ENCODE results near the gene PRKAG2.
A peak's percentile ranks its signal among the peaks of the same experiment; 100 is the strongest.

Gene PRKAG2

DNA sequence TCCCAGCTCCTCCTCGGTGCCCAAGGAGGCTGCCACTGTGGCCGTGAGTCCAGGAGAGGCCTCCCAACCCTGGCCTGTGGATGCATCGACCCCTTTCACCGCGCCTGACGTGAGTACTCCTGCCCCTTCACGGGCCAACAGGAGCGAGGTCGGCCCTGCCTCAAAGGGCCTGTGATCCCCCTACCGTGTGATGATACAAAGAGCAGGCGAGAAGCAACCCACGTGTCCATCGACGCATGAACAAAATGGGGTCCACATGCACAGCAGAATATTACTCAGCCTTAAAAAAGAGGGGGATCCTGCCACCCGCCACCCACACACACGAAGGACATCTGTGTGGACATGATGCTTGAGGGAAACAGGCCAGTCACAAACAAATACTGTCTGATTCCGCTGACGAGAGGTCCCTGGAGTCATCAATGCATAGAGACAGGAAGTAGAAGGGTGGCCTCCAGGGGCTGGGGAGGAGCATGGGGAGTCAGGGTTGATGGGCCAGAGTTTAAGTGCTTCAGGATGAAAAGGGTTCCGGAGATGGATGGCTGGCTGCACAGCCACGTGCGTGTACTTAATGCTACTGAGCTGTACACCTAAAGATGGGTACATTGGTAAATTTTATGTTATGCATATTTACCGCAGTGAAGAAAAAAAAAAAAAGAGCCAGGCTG lies 151.9 kb downstream of the PRKAG2 start:
- Mint-ChIP-seq H3K9me3 (no peaks in the 10 kb centered on the region), H3K27me3 (no peaks in the 10 kb centered on the region), H3K4me3 (no peak overlapping the region), H3K36me3 (no peaks in the 10 kb centered on the region), H3K4me1 (peaks cover 10% of the 10 kb centered on the region), H3K27ac (no peak overlapping the region)

- H3K36me3 Mint-ChIP-seq: no peaks in the 10 kb centered on the region
- no peak overlapping the region for H3K4me3 Mint-ChIP-seq
- H3K27me3 Mint-ChIP-seq: no peaks in the 10 kb centered on the region
- peaks cover 10% of the 10 kb centered on the region for H3K4me1 Mint-ChIP-seq
- no peaks in the 10 kb centered on the region for H3K9me3 Mint-ChIP-seq
- H3K27ac Mint-ChIP-seq: no peak overlapping the region
Observed at GRCh38 chr7:151724250-151724915, 152.5 kb downstream of the PRKAG2 start.

GRCh38 chr7:151723321-151723720 lies 153.6 kb downstream of the PRKAG2 start:
- H3K4me3 Mint-ChIP-seq: no peak overlapping the region
- H3K9me3 Mint-ChIP-seq: no peaks in the 10 kb centered on the region
- H3K27ac Mint-ChIP-seq: no peak overlapping the region
- H3K36me3 Mint-ChIP-seq: no peaks in the 10 kb centered on the region
- no peaks in the 10 kb centered on the region for H3K27me3 Mint-ChIP-seq
- peaks cover 6% of the 10 kb centered on the region for H3K4me1 Mint-ChIP-seq

DNA sequence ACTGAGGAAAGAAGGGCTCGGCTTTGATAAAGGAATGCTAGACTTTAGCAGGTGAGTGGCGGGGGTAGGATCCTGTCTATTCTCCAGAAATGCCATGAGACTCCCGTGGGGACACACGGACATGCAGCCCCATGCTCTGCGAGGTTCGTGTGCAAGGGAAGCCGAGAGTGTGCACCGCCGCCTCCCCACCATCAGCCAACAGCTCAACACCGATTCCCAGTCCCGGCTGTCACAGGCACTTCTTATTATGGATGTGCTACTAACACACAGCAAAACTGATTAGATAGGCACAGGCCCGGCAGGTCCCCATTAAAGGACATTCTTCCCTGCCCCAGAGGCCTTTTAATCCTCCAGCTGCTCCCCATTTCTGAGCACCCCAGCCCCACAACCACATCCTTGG lies 154.4 kb downstream of the PRKAG2 start:
- Mint-ChIP-seq H3K27me3 (no peaks in the 10 kb centered on the region), H3K36me3 (no peaks in the 10 kb centered on the region)

DNA sequence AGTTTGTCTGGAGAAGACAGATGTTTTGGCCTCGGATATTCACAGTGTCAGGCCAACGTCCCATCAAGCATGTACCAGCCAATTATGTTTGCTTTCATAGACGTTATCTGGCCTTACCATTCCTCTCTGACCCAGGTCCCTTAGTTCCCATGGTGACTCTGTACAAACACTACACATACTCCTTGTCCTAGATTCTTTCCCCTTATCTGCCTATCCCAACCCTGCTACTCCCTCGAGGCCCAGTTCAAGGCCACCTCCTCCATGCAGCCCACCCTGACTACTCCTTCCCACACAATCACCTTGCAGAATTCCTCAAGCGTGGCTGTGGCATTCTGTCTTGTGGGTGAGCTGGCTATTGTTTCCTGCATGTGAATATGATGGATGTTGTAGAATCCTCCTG lies 155.2 kb downstream of the PRKAG2 start:
- Mint-ChIP-seq H3K27ac (no peak overlapping the region), H3K4me1 (no peaks in the 10 kb centered on the region), H3K27me3 (no peaks in the 10 kb centered on the region), H3K36me3 (no peaks in the 10 kb centered on the region), H3K9me3 (no peaks in the 10 kb centered on the region), H3K4me3 (no peak overlapping the region)

More for the DNA sequence above, 154.4 kb downstream of the PRKAG2 start:
- Mint-ChIP-seq H3K27ac (no peak overlapping the region), H3K4me1 (no peaks in the 10 kb centered on the region), H3K9me3 (no peaks in the 10 kb centered on the region), H3K4me3 (no peak overlapping the region)

GRCh38 chr7:151721236-151721635 lies 155.7 kb downstream of the PRKAG2 start:
- no peaks in the 10 kb centered on the region for H3K4me1 Mint-ChIP-seq
- no peaks in the 10 kb centered on the region for H3K27me3 Mint-ChIP-seq
- H3K27ac Mint-ChIP-seq: no peak overlapping the region
- H3K36me3 Mint-ChIP-seq: no peaks in the 10 kb centered on the region
- no peak overlapping the region for H3K4me3 Mint-ChIP-seq
- H3K9me3 Mint-ChIP-seq: no peaks in the 10 kb centered on the region

GRCh38 chr7:151720280-151720679 lies 156.6 kb downstream of the PRKAG2 start:
- Mint-ChIP-seq H3K27me3 (no peaks in the 10 kb centered on the region), H3K4me1 (no peaks in the 10 kb centered on the region), H3K36me3 (no peaks in the 10 kb centered on the region), H3K27ac (no peak overlapping the region), H3K9me3 (no peaks in the 10 kb centered on the region), H3K4me3 (no peak overlapping the region)

DNA sequence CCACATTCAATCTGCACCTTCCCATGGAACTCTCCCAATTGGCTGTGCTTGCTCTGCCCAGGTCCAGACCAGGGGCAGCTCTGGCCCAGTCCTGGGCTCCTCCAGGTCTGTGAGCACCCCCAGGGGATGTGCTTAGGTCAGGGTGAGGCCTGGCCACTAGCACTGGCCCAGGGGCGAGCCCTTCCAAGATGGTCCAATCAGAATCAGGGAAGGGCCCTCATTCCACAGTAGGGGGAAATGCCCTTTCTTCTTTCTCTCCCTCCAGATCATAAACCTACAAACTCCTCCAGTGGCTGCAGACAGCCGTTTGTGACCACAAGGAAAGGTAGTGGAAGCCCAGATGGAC lies 157.0 kb downstream of the PRKAG2 start:
- Mint-ChIP-seq H3K4me3 (no peak overlapping the region), H3K4me1 (no peaks in the 10 kb centered on the region), H3K27me3 (no peaks in the 10 kb centered on the region), H3K27ac (no peak overlapping the region), H3K9me3 (no peaks in the 10 kb centered on the region), H3K36me3 (no peaks in the 10 kb centered on the region)

- H3K9me3 Mint-ChIP-seq: no peaks in the 10 kb centered on the region
- H3K27ac Mint-ChIP-seq: peak overlapping the region; percentile 41
- H3K4me1 Mint-ChIP-seq: no peaks in the 10 kb centered on the region
- no peaks in the 10 kb centered on the region for H3K36me3 Mint-ChIP-seq
- H3K27me3 Mint-ChIP-seq: no peaks in the 10 kb centered on the region
- H3K4me3 Mint-ChIP-seq: no peak overlapping the region
Observed at GRCh38 chr7:151719031-151719896, 157.7 kb downstream of the PRKAG2 start.

GRCh38 chr7:151717918-151718317 lies 159.0 kb downstream of the PRKAG2 start:
- no peaks in the 10 kb centered on the region for H3K9me3 Mint-ChIP-seq
- no peak overlapping the region for H3K27ac Mint-ChIP-seq
- H3K27me3 Mint-ChIP-seq: no peaks in the 10 kb centered on the region
- H3K4me1 Mint-ChIP-seq: no peaks in the 10 kb centered on the region
- H3K36me3 Mint-ChIP-seq: no peaks in the 10 kb centered on the region
- no peak overlapping the region for H3K4me3 Mint-ChIP-seq

DNA sequence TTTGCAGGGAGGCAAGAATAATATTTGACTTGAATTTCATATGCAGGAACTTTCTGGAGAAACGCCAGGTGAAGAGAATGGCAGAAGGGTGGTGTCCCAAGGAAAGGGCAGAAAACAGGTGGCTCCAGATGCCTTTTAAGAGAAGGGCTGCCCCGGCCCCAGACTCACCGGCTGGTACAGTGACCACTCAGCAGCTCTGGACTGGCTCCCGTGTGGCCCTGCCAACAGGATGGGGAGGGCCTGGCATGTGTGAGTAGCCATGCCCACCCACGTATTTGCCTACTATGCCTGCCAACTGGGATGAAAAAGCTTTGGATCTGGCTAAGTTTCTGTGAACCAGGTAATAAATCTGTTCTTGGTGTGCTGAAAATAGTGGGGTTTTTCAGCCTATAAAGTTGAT lies 159.5 kb downstream of the PRKAG2 start:
- H3K36me3 Mint-ChIP-seq: no peaks in the 10 kb centered on the region
- no peaks in the 10 kb centered on the region for H3K27me3 Mint-ChIP-seq
- no peak overlapping the region for H3K27ac Mint-ChIP-seq
- no peaks in the 10 kb centered on the region for H3K4me1 Mint-ChIP-seq
- no peaks in the 10 kb centered on the region for H3K9me3 Mint-ChIP-seq
- no peak overlapping the region for H3K4me3 Mint-ChIP-seq

- no peaks in the 10 kb centered on the region for H3K9me3 Mint-ChIP-seq
- H3K36me3 Mint-ChIP-seq: no peaks in the 10 kb centered on the region
- H3K4me1 Mint-ChIP-seq: no peaks in the 10 kb centered on the region
- H3K27ac Mint-ChIP-seq: peak overlapping the region; percentile 41
- H3K27me3 Mint-ChIP-seq: no peaks in the 10 kb centered on the region
- H3K4me3 Mint-ChIP-seq: no peak overlapping the region
Observed at GRCh38 chr7:151716323-151716722, 160.6 kb downstream of the PRKAG2 start.

DNA sequence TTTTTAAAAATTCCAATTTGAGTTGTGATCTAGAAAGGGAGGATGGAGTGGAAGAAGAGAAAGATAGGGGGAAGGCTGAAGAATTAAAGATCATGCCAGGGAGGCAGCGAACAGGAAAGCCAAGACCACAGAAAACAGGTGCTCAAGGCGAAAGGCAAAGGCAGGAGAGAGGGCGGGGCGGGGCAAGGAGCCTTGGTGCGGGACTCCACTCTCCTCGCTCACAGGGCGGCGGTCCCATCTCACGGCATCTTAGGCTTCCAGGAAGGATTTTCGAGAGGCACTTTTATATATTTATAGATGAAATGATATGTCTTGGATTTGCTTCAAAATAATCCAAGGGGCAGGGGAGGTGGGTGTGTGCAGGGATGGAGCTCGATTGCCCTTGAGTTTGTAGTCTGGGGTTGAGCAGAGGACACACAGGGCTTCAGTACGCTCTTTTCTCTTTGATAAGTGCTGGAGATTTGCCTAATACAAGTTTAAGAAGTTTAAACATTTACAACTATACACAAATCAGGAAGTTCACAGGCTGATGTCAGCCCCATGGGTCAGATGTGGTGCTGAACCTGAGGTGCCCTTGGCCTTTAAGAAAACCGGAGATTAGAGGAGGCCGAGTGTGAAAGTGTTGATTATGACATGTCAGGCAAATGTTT lies 161.1 kb downstream of the PRKAG2 start:
- Mint-ChIP-seq H3K4me3 (no peak overlapping the region), H3K36me3 (no peaks in the 10 kb centered on the region), H3K4me1 (no peaks in the 10 kb centered on the region), H3K9me3 (no peaks in the 10 kb centered on the region), H3K27ac (no peak overlapping the region), H3K27me3 (no peaks in the 10 kb centered on the region)

- Mint-ChIP-seq H3K9me3 (no peaks in the 10 kb centered on the region), H3K27ac (no peak overlapping the region), H3K27me3 (no peaks in the 10 kb centered on the region), H3K4me1 (peaks cover 5% of the 10 kb centered on the region), H3K36me3 (peaks cover 2% of the 10 kb centered on the region), H3K4me3 (no peak overlapping the region)
Observed at GRCh38 chr7:151714201-151714600, 162.7 kb downstream of the PRKAG2 start.

GRCh38 chr7:151712810-151713125 lies 164.1 kb downstream of the PRKAG2 start:
- peaks cover 5% of the 10 kb centered on the region for H3K4me1 Mint-ChIP-seq
- no peak overlapping the region for H3K4me3 Mint-ChIP-seq
- H3K27ac Mint-ChIP-seq: no peak overlapping the region
- no peaks in the 10 kb centered on the region for H3K9me3 Mint-ChIP-seq
- H3K36me3 Mint-ChIP-seq: peaks cover 2% of the 10 kb centered on the region
- H3K27me3 Mint-ChIP-seq: no peaks in the 10 kb centered on the region

Data from activated naive CD4-positive, alpha-beta T cell treated with anti-CD3 and anti-CD28 coated beads, Interleukin-2, amount 50 U/mL, for 24 hours (primary cell).